ENCODE data around the gene GNAT3. TPM values are rescaled to one million over a fixed set of nuclear protein-coding genes. Genes with fewer than 3 reads are reported as not detected.

Gene GNAT3
- total and polyA plus RNA-seq, 2 of the 8 experiments (the other 6 are each of a cell fraction or from before 2014, with no cell fraction given): not detected

- TF ChIP-seq RAD21 (IDR thresholded peaks at IDR 0.05 in 1 of 2, conservative IDR thresholded peaks at IDR 0.05 in 1 of 2; ENCODE audit: low read depth in 2 of 2, low read length in 2 of 2) (no peak), TBP (IDR thresholded peaks at IDR 0.05; ENCODE audit: low read depth, low read length) (no peak), RFX5 (IDR thresholded peaks at IDR 0.05; ENCODE audit: borderline replicate concordance, low read depth, low read length) (no peak)
Measured at GRCh38 chr7:80475383-80475782, 36.5 kb downstream of the GNAT3 start (continued).

All from H1 (cell line).